ENCODE data around the gene HS2ST1. TPM values are rescaled to one million over a fixed set of nuclear protein-coding genes. Genes with fewer than 3 reads are reported as not detected.

Gene HS2ST1
- total RNA-seq, 1 donor from 2014 or later: 11.5 TPM

- Histone ChIP-seq H3K27me3 (no peaks in the 10 kb centered on the region), H3K9me3 (no peaks in the 10 kb centered on the region), H3K36me3 (no peaks in the 10 kb centered on the region), H3K27ac (no peak overlapping the region), H3K4me1 (no peaks in the 10 kb centered on the region), H3K4me3 (no peak overlapping the region)
- intact Hi-C loops (cut with DNase I): loop anchor here (10.0 kb wide), 2 partner anchors 244 to 384 kb away; partner anchors contain the start of gene SH3GLB1
- no peak for DNase-seq (ENCODE audit: extremely low spot score in 2 of 2)
- no peak for TF ChIP-seq POLR2A (IDR thresholded peaks at IDR 0.05)
Observed at GRCh38 chr1:87089070-87089736, 174.8 kb downstream of the HS2ST1 start.

GRCh38 chr1:87089823-87090222 is 175.4 kb downstream of the HS2ST1 start:
- no peaks in the 10 kb centered on the region for H3K36me3 ChIP-seq
- H3K4me1 ChIP-seq: no peaks in the 10 kb centered on the region
- H3K27ac ChIP-seq: no peak overlapping the region
- TF ChIP-seq CTCF (IDR thresholded peaks at IDR 0.05): no peak
- TF ChIP-seq POLR2AphosphoS5 (IDR thresholded peaks at IDR 0.05; ENCODE audit: insufficient read depth in 1 of 2, low read depth in 1 of 2): no peak
- no peak overlapping the region for H3K4me3 ChIP-seq
- H3K27me3 ChIP-seq: no peaks in the 10 kb centered on the region
- H3K9me3 ChIP-seq: no peaks in the 10 kb centered on the region
- no peak for DNase-seq (ENCODE audit: extremely low spot score in 2 of 2)
- intact Hi-C loops (cut with DNase I): loop anchor here (10.0 kb wide), 2 partner anchors 245 to 385 kb away; partner anchors contain the start of gene SH3GLB1

- intact Hi-C loops (cut with DNase I): no loop called here
- no peak for DNase-seq (ENCODE audit: extremely low spot score in 2 of 2)
- H3K27ac ChIP-seq: no peak overlapping the region
- no peak overlapping the region for H3K4me3 ChIP-seq
- no peaks in the 10 kb centered on the region for H3K9me3 ChIP-seq
- no peaks in the 10 kb centered on the region for H3K36me3 ChIP-seq
- no peaks in the 10 kb centered on the region for H3K27me3 ChIP-seq
- TF ChIP-seq POLR2A (IDR thresholded peaks at IDR 0.05) (no peak), POLR2AphosphoS5 (IDR thresholded peaks at IDR 0.05; ENCODE audit: insufficient read depth in 1 of 2, low read depth in 1 of 2) (no peak), CTCF (IDR thresholded peaks at IDR 0.05) (no peak)
- no peaks in the 10 kb centered on the region for H3K4me1 ChIP-seq
Observed at GRCh38 chr1:87091425-87091824, 177.0 kb downstream of the HS2ST1 start.

GRCh38 chr1:87092846-87093245 is 178.4 kb downstream of the HS2ST1 start:
- DNase-seq (ENCODE audit: extremely low spot score in 2 of 2): no peak
- Histone ChIP-seq H3K27ac (no peak overlapping the region), H3K4me1 (no peaks in the 10 kb centered on the region), H3K27me3 (no peaks in the 10 kb centered on the region), H3K36me3 (no peaks in the 10 kb centered on the region), H3K9me3 (no peaks in the 10 kb centered on the region), H3K4me3 (no peak overlapping the region)
- TF ChIP-seq POLR2A (IDR thresholded peaks at IDR 0.05): no peak
- no peak for TF ChIP-seq POLR2AphosphoS5 (IDR thresholded peaks at IDR 0.05; ENCODE audit: insufficient read depth in 1 of 2, low read depth in 1 of 2)
- no peak for TF ChIP-seq CTCF (IDR thresholded peaks at IDR 0.05)
- intact Hi-C loops (cut with DNase I): no loop called here

- no peak for TF ChIP-seq CTCF (IDR thresholded peaks at IDR 0.05)
- no peak for TF ChIP-seq POLR2AphosphoS5 (IDR thresholded peaks at IDR 0.05; ENCODE audit: insufficient read depth in 1 of 2, low read depth in 1 of 2)
- no peak for TF ChIP-seq POLR2A (IDR thresholded peaks at IDR 0.05)
- DNase-seq (ENCODE audit: extremely low spot score in 2 of 2): no peak
- no peaks in the 10 kb centered on the region for H3K27me3 ChIP-seq
- H3K4me3 ChIP-seq: no peak overlapping the region
- no peak overlapping the region for H3K27ac ChIP-seq
- no peaks in the 10 kb centered on the region for H3K36me3 ChIP-seq
- intact Hi-C loops (cut with DNase I): no loop called here
- H3K4me1 ChIP-seq: no peaks in the 10 kb centered on the region
- no peaks in the 10 kb centered on the region for H3K9me3 ChIP-seq
Observed at GRCh38 chr1:87093286-87093685, 178.9 kb downstream of the HS2ST1 start.

All from vagina (tissue), 2 donors.